ENCODE data around the gene C16orf78. TPM values are rescaled to one million over a fixed set of nuclear protein-coding genes. Genes with fewer than 3 reads are reported as not detected.

C16orf78 gene
- total RNA-seq, 1 experiment from 2014 or later, result not detected

DNA sequence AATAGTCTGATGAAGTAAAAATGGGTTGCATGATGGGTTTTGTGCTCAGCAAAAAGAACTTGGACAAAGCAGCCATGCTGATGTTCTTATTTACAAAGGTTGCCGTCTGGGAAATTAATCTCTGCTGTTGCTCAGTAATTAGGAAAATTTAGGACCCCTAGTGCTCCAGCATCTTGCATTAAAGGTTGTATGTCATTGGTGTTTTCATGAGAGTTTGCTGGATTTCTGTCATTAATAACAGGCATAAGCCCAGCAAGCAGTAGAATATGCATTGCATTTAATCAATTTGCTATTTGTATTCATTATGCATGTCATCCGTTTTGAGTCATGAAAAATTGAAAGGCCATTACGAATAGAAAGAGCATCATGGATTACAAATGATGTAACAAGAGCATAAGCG, 45.3 kb upstream of the C16orf78 start (continued):
- TF ChIP-seq, protein P1, sequence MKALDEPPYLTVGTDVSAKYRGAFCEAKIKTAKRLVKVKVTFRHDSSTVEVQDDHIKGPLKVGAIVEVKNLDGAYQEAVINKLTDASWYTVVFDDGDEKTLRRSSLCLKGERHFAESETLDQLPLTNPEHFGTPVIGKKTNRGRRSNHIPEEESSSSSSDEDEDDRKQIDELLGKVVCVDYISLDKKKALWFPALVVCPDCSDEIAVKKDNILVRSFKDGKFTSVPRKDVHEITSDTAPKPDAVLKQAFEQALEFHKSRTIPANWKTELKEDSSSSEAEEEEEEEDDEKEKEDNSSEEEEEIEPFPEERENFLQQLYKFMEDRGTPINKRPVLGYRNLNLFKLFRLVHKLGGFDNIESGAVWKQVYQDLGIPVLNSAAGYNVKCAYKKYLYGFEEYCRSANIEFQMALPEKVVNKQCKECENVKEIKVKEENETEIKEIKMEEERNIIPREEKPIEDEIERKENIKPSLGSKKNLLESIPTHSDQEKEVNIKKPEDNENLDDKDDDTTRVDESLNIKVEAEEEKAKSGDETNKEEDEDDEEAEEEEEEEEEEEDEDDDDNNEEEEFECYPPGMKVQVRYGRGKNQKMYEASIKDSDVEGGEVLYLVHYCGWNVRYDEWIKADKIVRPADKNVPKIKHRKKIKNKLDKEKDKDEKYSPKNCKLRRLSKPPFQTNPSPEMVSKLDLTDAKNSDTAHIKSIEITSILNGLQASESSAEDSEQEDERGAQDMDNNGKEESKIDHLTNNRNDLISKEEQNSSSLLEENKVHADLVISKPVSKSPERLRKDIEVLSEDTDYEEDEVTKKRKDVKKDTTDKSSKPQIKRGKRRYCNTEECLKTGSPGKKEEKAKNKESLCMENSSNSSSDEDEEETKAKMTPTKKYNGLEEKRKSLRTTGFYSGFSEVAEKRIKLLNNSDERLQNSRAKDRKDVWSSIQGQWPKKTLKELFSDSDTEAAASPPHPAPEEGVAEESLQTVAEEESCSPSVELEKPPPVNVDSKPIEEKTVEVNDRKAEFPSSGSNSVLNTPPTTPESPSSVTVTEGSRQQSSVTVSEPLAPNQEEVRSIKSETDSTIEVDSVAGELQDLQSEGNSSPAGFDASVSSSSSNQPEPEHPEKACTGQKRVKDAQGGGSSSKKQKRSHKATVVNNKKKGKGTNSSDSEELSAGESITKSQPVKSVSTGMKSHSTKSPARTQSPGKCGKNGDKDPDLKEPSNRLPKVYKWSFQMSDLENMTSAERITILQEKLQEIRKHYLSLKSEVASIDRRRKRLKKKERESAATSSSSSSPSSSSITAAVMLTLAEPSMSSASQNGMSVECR (CRISPR knock-in tag; IDR thresholded peaks at IDR 0.05; ENCODE audit: borderline replicate concordance), result no peak
- TF ChIP-seq, protein P2, sequence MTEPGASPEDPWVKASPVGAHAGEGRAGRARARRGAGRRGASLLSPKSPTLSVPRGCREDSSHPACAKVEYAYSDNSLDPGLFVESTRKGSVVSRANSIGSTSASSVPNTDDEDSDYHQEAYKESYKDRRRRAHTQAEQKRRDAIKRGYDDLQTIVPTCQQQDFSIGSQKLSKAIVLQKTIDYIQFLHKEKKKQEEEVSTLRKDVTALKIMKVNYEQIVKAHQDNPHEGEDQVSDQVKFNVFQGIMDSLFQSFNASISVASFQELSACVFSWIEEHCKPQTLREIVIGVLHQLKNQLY (CRISPR knock-in tag; IDR thresholded peaks at IDR 0.05), result no peak
- TF ChIP-seq, protein P3, sequence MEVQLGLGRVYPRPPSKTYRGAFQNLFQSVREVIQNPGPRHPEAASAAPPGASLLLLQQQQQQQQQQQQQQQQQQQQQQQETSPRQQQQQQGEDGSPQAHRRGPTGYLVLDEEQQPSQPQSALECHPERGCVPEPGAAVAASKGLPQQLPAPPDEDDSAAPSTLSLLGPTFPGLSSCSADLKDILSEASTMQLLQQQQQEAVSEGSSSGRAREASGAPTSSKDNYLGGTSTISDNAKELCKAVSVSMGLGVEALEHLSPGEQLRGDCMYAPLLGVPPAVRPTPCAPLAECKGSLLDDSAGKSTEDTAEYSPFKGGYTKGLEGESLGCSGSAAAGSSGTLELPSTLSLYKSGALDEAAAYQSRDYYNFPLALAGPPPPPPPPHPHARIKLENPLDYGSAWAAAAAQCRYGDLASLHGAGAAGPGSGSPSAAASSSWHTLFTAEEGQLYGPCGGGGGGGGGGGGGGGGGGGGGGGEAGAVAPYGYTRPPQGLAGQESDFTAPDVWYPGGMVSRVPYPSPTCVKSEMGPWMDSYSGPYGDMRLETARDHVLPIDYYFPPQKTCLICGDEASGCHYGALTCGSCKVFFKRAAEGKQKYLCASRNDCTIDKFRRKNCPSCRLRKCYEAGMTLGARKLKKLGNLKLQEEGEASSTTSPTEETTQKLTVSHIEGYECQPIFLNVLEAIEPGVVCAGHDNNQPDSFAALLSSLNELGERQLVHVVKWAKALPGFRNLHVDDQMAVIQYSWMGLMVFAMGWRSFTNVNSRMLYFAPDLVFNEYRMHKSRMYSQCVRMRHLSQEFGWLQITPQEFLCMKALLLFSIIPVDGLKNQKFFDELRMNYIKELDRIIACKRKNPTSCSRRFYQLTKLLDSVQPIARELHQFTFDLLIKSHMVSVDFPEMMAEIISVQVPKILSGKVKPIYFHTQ (CRISPR knock-in tag; IDR thresholded peaks at IDR 0.05), result no peak

DNA sequence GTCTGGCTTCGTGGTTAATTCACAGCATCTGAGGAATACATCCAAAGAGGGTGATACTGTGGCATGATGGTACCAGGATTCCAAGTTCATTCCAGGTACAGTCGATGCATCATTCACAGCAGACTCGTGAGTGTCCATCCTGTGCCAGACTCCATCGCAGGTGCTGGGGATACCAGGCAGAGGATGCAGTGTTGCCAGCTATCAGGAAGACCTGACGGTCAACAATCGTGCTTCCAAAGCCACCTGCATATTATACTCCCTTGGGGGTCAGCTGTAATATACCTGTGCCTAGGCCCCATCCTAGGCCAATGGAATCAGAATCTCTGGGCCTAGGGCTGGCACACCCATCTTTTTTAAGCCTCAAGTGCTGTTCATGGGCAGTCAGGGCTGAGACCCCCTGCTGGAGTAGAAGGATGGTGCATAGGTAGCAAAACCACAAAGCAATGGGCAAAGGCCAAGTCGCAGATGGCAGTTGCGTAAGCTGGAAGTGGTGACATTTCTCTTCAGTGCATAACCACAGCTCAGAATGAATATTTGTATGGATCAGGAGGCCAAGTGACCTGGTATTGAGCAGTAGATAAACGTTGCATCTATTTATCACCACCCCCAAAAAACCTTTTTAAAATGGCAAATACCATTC, 42.9 kb upstream of the C16orf78 start:
- H3K27me3 Mint-ChIP-seq (ENCODE audit: low read depth), result no peaks in the 10 kb centered on the region; the same call in none of the 2 replicates
- POLR2A ChIA-PET, result interaction anchor here (0.6 kb wide), 1 partner anchor 977 kb away, joined by 3 read pairs; no protein-coding TSS in a partner anchor
- DNase-seq (ENCODE audit: low spot score), result no peak
- H3K27ac Mint-ChIP-seq, result no peak overlapping the region
- CTCF ChIA-PET, result interaction anchor here (1.1 to 1.5 kb wide), 2 partner anchors 18 kb away, joined by 5 to 6 read pairs; no protein-coding TSS in a partner anchor
- H3K4me3 Mint-ChIP-seq, result no peak overlapping the region
- H3K4me1 Mint-ChIP-seq, result peaks cover 3% of the 10 kb centered on the region
- no peaks in the 10 kb centered on the region for H3K9me3 Mint-ChIP-seq
- no peak for ATAC-seq
- TF ChIP-seq ESRRA (CRISPR knock-in tag; IDR thresholded peaks at IDR 0.05; ENCODE audit: borderline replicate concordance), result no peak
- TF ChIP-seq, protein P4, sequence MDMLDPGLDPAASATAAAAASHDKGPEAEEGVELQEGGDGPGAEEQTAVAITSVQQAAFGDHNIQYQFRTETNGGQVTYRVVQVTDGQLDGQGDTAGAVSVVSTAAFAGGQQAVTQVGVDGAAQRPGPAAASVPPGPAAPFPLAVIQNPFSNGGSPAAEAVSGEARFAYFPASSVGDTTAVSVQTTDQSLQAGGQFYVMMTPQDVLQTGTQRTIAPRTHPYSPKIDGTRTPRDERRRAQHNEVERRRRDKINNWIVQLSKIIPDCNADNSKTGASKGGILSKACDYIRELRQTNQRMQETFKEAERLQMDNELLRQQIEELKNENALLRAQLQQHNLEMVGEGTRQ (CRISPR knock-in tag; IDR thresholded peaks at IDR 0.05), result no peak
- TF ChIP-seq, protein P5, sequence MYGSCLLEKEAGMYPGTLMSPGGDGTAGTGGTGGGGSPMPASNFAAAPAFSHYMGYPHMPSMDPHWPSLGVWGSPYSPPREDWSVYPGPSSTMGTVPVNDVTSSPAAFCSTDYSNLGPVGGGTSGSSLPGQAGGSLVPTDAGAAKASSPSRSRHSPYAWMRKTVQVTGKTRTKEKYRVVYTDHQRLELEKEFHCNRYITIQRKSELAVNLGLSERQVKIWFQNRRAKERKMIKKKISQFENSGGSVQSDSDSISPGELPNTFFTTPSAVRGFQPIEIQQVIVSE (CRISPR knock-in tag; IDR thresholded peaks at IDR 0.05; ENCODE audit: borderline replicate concordance), result no peak
- TF ChIP-seq FOXK1 (CRISPR knock-in tag; IDR thresholded peaks at IDR 0.05), result no peak
- TF ChIP-seq, protein P2 (CRISPR knock-in tag; IDR thresholded peaks at IDR 0.05), result no peak
- no peak for TF ChIP-seq CREB1 (CRISPR knock-in tag; IDR thresholded peaks at IDR 0.05)
- TF ChIP-seq, protein P6, sequence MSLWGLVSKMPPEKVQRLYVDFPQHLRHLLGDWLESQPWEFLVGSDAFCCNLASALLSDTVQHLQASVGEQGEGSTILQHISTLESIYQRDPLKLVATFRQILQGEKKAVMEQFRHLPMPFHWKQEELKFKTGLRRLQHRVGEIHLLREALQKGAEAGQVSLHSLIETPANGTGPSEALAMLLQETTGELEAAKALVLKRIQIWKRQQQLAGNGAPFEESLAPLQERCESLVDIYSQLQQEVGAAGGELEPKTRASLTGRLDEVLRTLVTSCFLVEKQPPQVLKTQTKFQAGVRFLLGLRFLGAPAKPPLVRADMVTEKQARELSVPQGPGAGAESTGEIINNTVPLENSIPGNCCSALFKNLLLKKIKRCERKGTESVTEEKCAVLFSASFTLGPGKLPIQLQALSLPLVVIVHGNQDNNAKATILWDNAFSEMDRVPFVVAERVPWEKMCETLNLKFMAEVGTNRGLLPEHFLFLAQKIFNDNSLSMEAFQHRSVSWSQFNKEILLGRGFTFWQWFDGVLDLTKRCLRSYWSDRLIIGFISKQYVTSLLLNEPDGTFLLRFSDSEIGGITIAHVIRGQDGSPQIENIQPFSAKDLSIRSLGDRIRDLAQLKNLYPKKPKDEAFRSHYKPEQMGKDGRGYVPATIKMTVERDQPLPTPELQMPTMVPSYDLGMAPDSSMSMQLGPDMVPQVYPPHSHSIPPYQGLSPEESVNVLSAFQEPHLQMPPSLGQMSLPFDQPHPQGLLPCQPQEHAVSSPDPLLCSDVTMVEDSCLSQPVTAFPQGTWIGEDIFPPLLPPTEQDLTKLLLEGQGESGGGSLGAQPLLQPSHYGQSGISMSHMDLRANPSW (CRISPR knock-in tag; conservative IDR thresholded peaks at IDR 0.05; ENCODE audit: low read depth), result no peak
- TF ChIP-seq, protein P7, sequence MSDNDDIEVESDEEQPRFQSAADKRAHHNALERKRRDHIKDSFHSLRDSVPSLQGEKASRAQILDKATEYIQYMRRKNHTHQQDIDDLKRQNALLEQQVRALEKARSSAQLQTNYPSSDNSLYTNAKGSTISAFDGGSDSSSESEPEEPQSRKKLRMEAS (CRISPR knock-in tag; IDR thresholded peaks at IDR 0.05), result no peak
- TF ChIP-seq JAZF1 (CRISPR knock-in tag; IDR thresholded peaks at IDR 0.05), result no peak
- TF ChIP-seq, protein P8, sequence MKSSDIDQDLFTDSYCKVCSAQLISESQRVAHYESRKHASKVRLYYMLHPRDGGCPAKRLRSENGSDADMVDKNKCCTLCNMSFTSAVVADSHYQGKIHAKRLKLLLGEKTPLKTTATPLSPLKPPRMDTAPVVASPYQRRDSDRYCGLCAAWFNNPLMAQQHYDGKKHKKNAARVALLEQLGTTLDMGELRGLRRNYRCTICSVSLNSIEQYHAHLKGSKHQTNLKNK (CRISPR knock-in tag; IDR thresholded peaks at IDR 0.05), result no peak
- no peak for TF ChIP-seq TEAD4 (CRISPR knock-in tag; IDR thresholded peaks at IDR 0.05)
- no peak for TF ChIP-seq PRRX2 (CRISPR knock-in tag; IDR thresholded peaks at IDR 0.05)
- no peaks in the 10 kb centered on the region for H3K36me3 Mint-ChIP-seq

Data from WTC11 (cell line).